ENCODE data around the gene HIC1.

HIC1 gene

GRCh38 chr17:2082003-2082781, 27.3 kb downstream of the HIC1 start:
- FAIRE-seq: no peak

DNA sequence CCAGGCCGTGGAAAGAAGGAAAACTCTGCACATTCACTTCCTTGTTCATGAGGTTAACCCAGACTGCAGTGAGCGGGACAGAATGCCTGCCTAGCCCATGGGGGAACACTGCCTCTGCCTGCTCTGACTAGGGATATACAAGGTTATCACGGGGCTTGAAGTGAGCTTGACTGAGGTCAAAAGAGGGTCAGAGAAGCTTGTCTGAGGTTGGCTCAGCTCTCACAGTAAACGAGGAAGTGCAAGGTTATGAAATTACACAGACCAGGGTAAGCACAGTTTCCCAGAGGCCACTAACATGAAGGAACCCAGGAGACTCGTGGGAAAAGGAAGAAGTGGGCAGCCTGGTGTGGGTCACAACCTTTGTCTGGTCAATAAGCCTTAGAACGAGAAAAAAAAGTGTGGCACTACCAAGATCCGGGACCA, 28.7 kb downstream of the HIC1 start:
- FAIRE-seq: no peak

GRCh38 chr17:2084036-2084765, 29.3 kb downstream of the HIC1 start:
- FAIRE-seq: no peak

DNA sequence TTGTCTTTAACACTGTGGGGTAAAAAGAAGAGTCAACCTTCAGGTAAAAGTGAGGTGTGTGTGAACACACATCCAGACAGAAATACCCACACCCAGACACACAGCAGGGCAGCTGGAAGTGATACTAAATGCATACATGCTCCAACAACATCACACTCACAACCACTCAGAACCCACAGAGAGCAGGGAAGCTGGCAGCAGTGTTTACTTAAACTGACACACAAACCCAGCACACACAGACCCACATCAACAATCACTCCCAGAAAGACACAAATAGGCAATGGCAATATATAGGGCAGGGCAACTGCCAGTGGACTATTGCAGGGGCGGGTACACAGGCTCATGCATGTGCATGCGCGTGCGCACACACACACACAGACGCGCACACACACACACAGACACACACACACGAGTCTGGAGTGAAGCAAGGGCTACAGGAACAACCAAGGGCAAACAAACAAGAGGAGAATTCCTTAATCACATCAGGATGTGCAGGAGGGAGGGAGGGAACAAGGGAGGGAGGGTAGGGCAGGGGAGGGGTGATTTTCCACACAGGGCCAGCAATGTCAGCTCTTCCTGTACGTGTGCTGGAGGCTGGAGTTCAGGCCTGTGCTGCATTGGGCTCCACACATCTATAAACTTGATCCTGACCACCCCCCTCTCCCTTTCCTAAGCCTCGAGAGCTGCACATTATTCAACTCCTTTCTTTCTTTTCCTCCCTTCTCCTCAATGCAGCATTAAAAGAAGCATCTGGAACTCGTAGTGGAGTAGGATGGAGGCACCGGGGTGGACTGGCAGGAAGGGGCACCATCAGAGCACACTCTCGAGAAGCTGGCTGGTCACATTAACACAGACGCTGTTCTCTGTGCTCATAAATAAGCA, 30.1 kb downstream of the HIC1 start:
- FAIRE-seq: no peak

DNA sequence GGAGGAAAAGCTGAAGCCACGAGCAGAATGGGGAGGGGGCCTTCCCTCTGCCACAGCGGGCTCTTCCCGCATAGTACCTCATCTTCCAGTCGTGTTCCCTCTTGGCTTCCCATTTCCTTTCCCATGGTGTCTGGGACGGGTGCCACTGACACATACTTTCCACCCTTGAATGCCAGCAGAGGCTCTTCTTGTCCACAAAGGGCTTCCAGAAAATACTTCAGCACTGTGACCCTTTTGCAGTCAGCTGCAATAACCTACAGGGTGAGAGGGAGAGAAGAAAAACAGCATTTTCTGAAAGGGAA, 30.7 kb downstream of the HIC1 start:
- no peak for FAIRE-seq

DNA sequence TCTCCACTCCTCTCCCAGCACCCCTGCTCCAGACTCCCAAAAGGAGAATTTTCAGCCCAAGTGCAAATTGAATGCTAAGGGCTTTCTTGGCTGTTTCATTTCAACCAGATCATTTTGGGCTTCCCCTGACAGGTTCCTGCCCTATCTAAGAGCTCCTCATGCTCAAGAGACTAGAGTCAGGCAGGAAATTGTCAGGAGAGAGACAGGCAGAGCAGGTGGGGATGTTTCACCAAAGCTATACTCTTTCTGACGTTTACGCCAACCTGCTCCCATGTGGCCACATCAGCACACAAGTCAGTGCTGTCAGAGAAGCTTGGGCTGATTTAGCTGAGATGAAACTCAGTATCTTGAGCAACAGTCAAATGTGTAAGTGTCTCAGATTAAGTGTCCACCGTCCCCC, 31.4 kb downstream of the HIC1 start:
- no peak for FAIRE-seq

DNA sequence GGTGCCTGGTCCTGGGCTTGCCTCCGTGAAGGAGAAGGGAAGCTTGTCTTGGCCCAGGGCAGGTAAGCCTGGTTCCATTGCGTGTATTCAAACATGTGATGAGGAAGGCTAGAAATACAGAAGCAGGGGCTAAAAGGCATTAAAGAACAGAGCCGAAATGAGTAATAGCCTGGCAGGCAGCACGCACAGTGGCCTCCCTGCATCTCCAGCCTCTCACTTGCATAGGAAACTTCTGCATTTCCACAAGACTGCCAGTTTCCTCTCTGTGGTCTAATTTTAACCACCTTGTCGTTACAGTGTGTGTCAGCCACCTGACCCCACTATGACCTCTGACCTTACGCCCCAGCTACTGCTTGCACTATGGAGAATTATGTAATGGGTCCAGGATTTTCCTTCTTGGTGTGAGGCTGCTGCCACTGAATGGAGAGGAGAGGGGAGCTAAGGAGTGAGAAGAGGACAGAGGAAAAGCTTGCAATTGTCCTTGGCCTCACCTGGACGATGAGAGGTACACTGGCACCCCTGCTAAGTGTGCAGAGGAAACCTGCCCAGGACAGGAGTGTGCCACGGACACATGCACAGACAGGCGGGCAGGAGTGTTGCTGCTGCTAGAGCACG, 32.8 kb downstream of the HIC1 start:
- FAIRE-seq: no peak

DNA sequence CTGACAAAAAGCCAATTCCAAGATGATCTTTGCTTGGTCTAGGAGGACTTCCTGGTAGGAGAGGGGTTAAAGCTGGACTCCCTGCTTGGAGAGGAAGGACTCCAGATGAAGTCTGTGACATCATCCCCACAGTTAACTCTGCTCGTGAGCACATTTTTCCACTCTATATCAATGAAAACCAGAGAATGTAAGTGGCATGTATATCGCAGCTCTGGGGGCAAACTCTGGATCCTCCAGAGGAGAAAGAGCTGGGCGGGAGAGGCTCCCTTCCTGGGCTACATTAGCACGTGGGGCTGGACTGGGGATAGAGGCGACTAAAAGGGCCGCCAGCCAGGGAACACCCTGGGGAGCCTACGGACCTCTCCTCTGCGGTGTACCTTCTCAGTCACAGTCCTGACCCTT, 34.1 kb downstream of the HIC1 start:
- FAIRE-seq: no peak

DNA sequence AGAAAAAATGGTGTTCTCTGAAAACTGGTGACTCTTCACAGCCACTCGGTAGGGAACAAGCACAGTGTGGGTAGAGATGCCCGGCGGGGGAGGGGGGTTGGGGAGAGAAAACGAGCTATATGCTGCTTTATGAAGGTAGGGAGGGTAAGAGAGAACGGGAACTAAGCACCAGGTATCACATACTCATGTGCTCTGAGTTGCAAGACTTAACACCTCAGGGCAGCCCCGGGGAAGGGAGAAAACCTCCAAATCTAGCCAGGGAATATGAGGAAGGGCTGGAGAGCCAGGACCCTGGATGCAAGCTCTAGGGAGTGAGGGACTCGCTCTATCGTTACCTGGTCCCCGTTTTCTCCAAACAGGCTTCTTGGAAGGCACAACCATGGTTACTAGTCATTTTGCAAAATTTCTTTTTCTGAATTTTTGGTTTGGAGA, 35.3 kb downstream of the HIC1 start:
- no peak for FAIRE-seq

DNA sequence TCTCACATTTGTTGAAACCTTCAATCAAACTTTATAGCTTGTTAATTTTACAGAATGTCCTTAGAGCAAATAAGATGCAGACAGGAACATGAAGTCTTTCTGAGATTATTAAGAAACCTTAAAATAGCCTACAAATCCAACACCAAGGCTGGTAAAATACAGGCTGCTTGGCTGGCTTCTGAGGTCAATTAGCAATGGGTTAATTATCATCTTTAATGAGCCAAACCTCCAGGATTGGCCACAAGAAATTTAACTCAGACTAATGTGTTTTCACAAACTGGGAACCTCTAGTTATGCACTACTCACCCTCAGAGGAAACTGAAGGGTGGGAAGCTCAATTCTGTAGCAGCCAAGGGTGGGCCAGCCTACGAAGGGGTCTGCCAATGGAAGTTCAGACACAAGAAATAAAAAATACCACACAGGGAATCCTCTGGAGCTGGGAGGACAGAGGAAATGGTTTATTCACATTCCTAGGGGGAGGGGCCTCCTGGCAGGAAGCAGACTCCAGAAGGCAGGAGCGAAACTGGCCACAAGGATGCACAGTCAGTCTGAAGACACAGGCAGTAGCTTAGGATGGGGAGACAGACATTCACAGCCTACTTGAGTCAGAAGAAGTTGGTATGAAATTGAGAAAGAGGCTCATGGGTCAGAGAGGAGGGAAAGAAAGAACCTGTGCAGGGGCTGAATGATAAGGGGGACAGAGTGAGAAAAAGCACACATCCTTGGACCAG, 36.1 kb downstream of the HIC1 start:
- no peak for FAIRE-seq

DNA sequence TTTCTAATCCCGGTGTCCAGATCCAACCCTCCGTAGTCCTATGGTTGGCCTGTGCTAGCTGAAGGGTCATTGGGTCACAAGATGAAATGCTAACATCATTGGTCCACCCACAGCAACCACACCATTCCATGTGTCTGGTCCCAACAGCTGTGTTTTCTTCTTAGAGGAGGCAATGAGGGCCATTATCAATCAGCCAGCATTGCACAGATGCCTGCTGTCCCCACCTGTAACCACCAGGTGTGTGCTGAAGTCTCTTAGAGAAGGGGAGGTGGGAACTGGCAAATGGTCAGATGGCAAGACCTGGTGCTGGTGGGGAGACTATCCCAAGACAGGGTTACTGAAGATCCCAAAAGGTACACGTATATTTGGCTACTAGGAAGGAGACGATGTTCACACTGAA, 37.4 kb downstream of the HIC1 start:
- no peak for FAIRE-seq

- no peak for FAIRE-seq
Observed at GRCh38 chr17:2093349-2093748, 38.4 kb downstream of the HIC1 start.

DNA sequence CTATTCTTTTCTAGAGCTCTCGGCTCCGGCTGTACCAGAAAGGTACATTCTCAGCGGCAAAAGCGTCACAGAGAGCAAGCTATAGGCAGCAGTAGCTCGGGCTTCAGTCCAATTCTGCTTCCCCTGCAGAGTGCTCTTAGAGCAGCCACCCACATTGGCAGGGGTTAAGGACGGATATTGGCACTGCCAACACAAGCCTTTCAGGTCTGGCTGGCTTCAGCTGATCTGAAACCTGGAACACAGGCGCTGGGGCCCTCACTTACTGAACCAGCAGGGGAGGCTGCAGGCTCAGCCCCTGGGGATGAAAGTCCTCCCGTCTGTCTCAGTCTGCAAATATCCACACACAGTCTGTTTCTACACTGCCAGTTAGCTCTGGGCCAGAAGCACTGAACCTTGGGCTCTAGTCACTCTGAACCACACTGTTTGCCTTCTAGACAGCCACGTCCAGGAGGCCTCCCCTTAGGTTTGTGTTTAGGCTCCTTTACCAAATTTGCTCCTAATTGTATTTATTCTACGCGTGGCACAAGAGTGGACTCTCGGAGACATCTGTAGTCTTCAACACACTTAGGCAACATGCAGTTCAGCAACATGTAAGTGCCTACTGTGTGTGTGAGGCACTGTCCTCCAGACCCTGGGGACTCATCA, 40.1 kb downstream of the HIC1 start:
- FAIRE-seq: no peak

DNA sequence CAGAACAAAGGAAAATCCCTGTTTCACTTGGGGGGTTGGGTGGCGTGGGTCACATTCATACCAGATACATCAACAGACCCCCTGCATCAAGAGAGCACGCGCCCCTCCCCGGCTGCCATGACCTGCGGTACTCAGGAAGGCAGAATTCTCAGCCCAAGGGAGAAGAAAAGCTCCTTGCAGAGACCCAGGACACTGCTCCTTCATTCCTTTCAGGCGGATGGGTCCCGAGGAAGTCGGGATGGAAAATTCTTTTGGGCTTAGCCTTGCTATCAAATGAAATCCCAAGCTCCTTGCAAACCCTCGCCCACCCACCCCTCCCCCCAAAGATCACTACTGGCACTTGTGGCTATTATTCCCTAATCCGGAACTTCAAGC, 40.6 kb downstream of the HIC1 start:
- no peak for FAIRE-seq

- no peak for FAIRE-seq
Observed at GRCh38 chr17:2101448-2102257, 46.8 kb downstream of the HIC1 start.

- FAIRE-seq: no peak
Observed at GRCh38 chr17:2102931-2103809, 48.3 kb downstream of the HIC1 start.

GRCh38 chr17:2105663-2106062, 50.8 kb downstream of the HIC1 start:
- no peak for FAIRE-seq

- FAIRE-seq: no peak
Observed at GRCh38 chr17:2106308-2106955, 51.5 kb downstream of the HIC1 start.

DNA sequence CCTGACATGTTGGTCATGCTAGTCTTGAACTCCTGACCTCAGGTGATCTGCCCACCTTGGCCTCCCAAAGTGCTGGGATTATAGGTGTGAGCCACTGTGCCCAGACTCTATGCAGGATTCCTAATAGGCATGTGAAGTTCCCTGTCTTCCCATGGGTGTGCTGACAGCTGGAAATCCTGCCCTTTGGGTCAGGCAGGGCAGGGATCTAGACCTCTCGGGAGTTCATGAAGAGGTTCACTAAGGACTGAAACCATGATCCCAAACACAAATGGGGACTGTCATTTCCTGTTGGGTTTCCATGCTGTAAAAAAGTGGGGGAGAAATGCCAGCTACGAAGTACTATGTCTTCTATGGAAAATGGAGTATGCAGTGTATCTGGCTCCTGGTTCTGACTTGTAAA, 52.1 kb downstream of the HIC1 start:
- FAIRE-seq: no peak

DNA sequence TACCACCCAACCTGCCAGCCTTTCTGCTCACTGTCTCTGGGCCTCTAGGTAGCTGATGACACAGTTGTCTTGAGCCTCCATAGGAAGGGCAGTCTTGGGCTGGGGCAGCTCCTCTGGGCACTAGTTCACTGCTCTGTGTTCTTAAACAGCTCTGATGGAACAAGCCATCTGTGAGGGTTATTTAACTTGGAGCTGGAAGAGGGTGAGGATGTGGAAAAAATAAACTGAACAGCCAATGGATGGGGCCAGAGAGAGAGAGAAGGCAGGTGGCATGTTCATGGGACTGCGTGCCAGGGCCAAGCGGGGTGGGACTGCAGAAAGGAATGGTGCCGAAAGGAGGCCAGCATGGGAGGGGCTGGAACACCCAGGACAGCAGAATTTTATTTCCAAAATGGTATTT, 52.6 kb downstream of the HIC1 start:
- no peak for FAIRE-seq

Data from G401.6 (cell line).